Mammary epithelial cell (primary cell): ENCODE results near the gene NUTM2F.
"Not testable (repeated sequence)": the region's sequence is repeated elsewhere in the genome, so short reads cannot be mapped to it uniquely, and the experiment has no call there.

Source experiments
- EZH2 ChIP-seq: IDR thresholded peaks from 2 replicates; pipeline ENCODE4 v1.6.1; 2012; ENCODE audit warnings: low read length, inconsistent platforms, borderline replicate concordance
- TF ChIP-seq, protein P1 (sequence below), 2 donors: IDR thresholded peaks in 1 of 2; conservative IDR thresholded peaks in 1 of 2; 2 replicates each; pipeline ENCODE4 v1.5.1; 2011 to 2012; ENCODE audit warnings: inconsistent platforms in 2 of 2, low read length in 2 of 2, mild to moderate bottlenecking in 2 of 2, control low read depth in 1 of 2, low read depth in 1 of 2; ENCODE audit not compliant: insufficient read depth in 1 of 2; ENCODE audit errors: extremely low read depth in 1 of 2

DNA sequence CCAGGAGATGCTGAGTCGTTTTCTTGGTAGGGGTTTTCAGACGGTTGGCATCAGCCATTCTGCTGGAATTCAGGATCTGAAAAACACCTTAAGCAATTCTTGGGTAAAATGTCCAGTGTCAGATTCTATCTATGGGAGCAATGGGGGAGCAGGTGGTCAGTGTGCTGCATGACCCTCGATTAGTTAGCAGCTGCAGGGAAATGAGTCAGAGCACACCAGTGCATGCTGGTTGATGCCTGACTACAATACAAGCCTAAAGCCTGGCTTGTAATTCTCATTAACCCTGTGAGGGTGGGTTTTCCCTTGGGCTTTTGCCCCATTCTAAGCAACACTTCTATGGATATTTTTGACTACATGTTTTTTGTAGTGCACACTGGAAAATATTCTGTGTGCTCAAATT, 20.3 kb upstream of the NUTM2F start:
- TF ChIP-seq, protein P1, sequence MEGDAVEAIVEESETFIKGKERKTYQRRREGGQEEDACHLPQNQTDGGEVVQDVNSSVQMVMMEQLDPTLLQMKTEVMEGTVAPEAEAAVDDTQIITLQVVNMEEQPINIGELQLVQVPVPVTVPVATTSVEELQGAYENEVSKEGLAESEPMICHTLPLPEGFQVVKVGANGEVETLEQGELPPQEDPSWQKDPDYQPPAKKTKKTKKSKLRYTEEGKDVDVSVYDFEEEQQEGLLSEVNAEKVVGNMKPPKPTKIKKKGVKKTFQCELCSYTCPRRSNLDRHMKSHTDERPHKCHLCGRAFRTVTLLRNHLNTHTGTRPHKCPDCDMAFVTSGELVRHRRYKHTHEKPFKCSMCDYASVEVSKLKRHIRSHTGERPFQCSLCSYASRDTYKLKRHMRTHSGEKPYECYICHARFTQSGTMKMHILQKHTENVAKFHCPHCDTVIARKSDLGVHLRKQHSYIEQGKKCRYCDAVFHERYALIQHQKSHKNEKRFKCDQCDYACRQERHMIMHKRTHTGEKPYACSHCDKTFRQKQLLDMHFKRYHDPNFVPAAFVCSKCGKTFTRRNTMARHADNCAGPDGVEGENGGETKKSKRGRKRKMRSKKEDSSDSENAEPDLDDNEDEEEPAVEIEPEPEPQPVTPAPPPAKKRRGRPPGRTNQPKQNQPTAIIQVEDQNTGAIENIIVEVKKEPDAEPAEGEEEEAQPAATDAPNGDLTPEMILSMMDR (conservative IDR thresholded peaks at IDR 0.05 in 1 of 2, IDR thresholded peaks at IDR 0.05 in 1 of 2; ENCODE audit: extremely low read depth in 1 of 2, insufficient read depth in 1 of 2, low read depth in 1 of 2, low read length in 2 of 2), result not testable (repeated sequence)
- TF ChIP-seq EZH2, result not testable (repeated sequence)
